ENCODE results near the gene PRAC2.

Gene PRAC2

GRCh38 chr17:48749621-48750553, 26.9 kb downstream of the PRAC2 start:
- H3K4me3 ChIP-seq (ENCODE audit: low read length): no peak overlapping the region
- no peak for DNase-seq (ENCODE audit: low read depth)
- no peak for TF ChIP-seq CTCF (conservative IDR thresholded peaks at IDR 0.05; ENCODE audit: low read depth, low read length)

- DNase-seq (ENCODE audit: low read depth): no peak
- H3K4me3 ChIP-seq (ENCODE audit: low read length): no peak overlapping the region
- no peak for TF ChIP-seq CTCF (conservative IDR thresholded peaks at IDR 0.05; ENCODE audit: low read depth, low read length)
These were observed 28.2 kb downstream of the PRAC2 start for GRCh38 chr17:48751172-48751571.

GRCh38 chr17:48751733-48752398, 28.9 kb downstream of the PRAC2 start:
- no peak overlapping the region for H3K4me3 ChIP-seq (ENCODE audit: low read length)
- DNase-seq (ENCODE audit: low read depth): no peak
- TF ChIP-seq CTCF (conservative IDR thresholded peaks at IDR 0.05; ENCODE audit: low read depth, low read length): no peak

- no peak overlapping the region for H3K4me3 ChIP-seq (ENCODE audit: low read length)
- no peak for DNase-seq (ENCODE audit: low read depth)
- no peak for TF ChIP-seq CTCF (conservative IDR thresholded peaks at IDR 0.05; ENCODE audit: low read depth, low read length)
These were observed 29.7 kb downstream of the PRAC2 start for GRCh38 chr17:48752399-48753288.

GRCh38 chr17:48753794-48754499, 31.0 kb downstream of the PRAC2 start:
- H3K4me3 ChIP-seq (ENCODE audit: low read length): no peak overlapping the region
- no peak for DNase-seq (ENCODE audit: low read depth)
- TF ChIP-seq CTCF (conservative IDR thresholded peaks at IDR 0.05; ENCODE audit: low read depth, low read length): no peak

GRCh38 chr17:48754500-48755261, 31.7 kb downstream of the PRAC2 start:
- no peak overlapping the region for H3K4me3 ChIP-seq (ENCODE audit: low read length)
- TF ChIP-seq CTCF (conservative IDR thresholded peaks at IDR 0.05; ENCODE audit: low read depth, low read length): no peak
- DNase-seq (ENCODE audit: low read depth): no peak
